Sciatic nerve (tissue), 2 donors: Measurements from ENCODE around the gene CLSTN2. TPM values are rescaled to one million over a fixed set of nuclear protein-coding genes. Genes with fewer than 3 reads are reported as not detected.

Experiments used
- ATAC-seq: fragments of 200-7000 bp; cut with Tn5 transposase; one replicate; pipeline ENCODE4 v1.9.1; 2020; ENCODE audit warnings: mild to moderate bottlenecking, moderate library complexity
- DNase-seq: peaks from one replicate; pipeline ENCODE4 v3.0.0-alpha.2; 2020; ENCODE audit warnings: low spot score
- intact Hi-C: fragments of 100-400 bp; cut with DNase I; formaldehyde crosslinking; loops from one replicate; pipeline ENCODE4 v1.14.2; 2022
- total RNA-seq: library from RNA; stranded (reverse); fragmentation: NEBNext Ultra II Directional; extraction: Animal tissue kit (Norgen Biotek cat#: 25700); gene quantifications from one replicate; pipeline ENCODE4 v1.2.1, GENCODE V29; 2021
- donor health status: DM: no; HTN: no; CAD: no.
- donor health status: DM: no; HTN: no; CAD: no.

CLSTN2 gene
- total RNA-seq, 1 donor from 2014 or later: 5.1 TPM

DNA sequence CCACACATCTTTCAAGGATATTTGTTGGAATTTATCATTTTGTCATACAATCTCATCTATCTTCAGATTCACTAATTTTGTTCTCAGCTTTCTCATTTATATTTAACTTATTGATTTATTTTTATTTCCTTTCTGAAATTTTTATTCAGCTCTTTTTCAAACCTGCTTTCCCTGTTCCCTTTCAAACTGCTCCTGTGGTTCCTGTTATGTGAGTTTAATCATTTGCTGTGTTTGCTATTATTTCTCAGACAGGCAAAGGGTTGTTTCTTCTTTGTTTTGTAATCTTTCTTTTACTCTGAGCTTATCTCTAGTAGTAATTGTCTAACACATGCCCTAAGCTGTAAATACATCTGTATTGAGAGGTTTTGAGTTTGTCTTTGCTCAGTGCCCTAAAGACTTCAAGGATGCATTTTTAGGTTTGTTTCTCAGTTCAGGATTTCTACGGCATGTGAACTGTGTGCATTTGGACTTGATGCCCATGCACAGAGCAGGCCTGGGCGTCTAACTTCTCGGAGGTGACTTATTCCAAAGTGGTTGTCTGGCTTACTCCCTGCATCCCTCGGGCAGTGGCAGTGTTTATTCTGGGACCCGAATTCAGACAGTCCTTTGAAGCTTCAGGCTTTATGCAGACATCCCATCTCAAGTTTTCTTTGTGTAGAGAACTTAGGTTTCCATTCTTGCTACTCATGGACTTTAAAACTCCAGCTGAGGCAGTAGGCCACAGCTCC lies 587.8 kb downstream of the CLSTN2 start:
- ATAC-seq: no peak
- intact Hi-C loops: no loop called here
- no peak for DNase-seq

DNA sequence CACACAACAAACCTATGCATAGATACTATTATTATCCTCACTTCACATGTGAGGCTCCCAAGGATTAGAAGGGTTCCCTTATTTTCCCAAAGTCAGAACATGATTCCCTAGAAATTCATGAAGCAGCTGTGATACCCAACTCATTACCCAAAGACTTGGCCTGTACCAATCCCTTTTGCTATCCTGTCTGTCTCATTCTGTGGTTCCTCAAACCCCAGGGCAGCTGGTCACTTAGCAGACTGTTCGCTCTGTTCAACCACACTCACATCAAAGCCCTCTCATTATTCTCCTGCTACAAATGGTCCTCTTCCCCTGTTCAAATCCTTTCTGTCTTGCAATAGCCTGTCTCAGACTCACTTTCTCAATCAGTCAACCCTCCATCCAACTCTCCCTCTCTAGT lies 588.6 kb downstream of the CLSTN2 start:
- ATAC-seq: no peak
- intact Hi-C loops: no loop called here
- DNase-seq: no peak

DNA sequence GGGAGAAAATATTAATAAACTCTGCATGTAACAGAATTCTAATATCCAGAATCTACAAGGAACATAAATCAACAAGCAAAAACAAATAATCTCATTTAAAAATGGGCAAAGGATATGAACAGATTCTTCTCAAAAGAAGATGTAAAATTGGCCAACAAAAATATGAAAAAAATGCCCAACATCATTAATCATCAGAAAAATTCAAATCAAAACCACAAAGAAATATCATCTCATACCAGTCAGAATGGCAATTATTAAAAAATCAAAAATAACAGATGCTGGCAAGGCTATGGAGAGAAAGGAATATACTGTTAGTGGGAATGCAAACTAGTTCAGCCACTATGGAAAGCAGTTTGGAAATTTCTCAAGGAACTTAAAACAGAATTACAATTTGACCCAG lies 592.2 kb downstream of the CLSTN2 start:
- no peak for ATAC-seq
- intact Hi-C loops: no loop called here
- no peak for DNase-seq

DNA sequence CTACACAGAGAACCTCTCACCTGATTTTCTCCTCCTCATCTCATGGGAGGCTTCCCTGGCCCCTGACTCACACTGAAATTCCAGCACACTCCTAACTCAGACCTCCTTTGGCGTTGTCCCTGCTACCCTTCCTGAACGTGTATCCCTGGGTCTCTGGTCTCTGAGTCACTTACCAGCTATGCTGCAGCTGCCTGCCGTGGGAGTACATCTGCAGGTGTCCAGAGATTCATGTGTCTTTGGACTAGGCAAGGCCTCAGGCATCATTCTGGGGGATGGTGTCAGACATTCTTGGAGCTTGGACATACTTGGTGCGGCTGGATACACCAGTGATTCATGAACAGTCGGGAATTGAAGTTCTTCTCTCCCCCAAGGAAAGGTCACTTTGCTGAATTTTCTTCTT lies 594.1 kb downstream of the CLSTN2 start:
- no peak for DNase-seq
- ATAC-seq: peak; percentile 24
- intact Hi-C loops: no loop called here

DNA sequence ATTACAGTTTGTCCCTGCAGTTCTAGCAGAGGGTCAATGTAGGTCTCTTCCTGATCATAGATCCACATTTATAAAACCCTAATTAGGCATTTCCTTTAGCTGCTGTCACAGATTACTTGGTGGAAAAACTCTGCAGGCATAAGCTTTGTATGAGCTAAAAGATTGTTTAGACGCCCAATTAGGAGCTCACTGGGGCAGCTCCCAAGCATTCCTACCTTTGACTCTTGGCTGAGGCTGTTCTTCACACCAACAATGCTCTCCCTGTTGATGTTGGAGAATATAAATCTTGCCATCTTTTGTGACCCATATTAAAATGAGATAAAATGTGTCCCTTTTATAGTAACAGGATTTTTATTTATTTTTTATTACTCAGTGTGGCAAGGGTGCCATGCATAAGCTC lies 594.6 kb downstream of the CLSTN2 start:
- DNase-seq (no peak), ATAC-seq (no peak)
- intact Hi-C loops: no loop called here

DNA sequence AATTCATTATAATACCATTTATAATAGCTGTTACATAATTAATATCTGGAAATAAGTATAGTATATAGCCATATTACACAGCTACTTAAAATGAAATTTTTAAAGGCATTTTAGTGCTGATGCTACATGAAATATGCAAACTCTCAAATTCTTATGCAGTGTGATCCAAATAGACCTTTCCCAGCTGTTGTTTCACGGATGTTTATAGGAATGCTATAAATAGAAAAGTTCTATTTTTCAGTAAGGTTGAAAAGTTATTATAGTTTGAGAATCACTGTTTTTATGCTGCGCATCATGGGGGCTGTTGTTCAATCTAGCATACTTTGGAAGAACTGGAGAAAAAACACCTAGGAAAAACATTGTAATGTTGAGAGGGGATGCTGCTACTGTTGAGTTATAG lies 595.1 kb downstream of the CLSTN2 start:
- no peak for ATAC-seq
- no peak for DNase-seq
- intact Hi-C loops: no loop called here

DNA sequence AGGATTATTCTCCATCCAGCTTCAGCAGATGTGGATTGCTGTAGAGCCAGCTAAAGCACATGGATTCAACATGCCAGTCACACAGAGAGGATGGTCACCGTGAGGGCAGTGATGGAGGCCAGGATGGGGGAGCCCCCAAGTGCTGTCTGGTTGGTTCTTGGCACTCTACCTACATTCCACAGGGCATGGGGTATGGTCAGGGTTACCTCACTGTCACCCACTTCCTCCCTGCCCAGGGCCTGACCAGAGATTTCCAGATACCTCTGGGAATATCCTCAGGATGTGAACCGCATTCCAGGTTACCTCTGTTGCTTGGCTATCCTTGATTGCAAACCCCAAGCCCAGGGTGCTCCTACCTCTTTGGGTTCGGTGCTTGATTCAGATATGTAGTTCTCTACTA lies 595.6 kb downstream of the CLSTN2 start:
- intact Hi-C loops: no loop called here
- DNase-seq: no peak
- no peak for ATAC-seq

DNA sequence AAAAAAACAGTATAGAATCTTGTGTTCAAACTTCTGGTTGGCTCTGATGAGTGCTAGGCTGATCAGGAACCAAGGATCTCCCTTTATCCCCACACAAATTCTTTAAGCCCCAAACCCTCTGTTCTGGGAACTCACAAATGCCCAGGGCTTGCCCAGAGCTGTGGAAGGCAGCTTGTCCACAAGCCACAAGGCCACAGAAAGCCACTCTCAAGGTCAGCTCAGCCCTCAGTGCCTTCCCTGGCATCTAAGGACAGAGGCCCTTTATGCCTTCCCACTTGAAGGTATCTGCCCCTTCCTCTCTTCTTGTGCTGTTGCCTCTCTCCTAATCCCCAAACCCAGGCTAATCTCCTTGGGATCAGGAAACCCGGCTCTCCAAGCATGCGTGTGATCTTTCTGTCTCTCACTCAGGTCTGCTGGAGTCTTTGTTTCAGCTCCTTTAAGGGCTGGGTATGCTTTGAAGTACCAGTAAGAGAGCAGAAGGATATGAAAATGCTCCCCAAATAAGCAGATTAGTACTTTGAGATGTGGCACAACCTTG lies 597.9 kb downstream of the CLSTN2 start:
- ATAC-seq (no peak), DNase-seq (no peak)
- intact Hi-C loops: no loop called here

DNA sequence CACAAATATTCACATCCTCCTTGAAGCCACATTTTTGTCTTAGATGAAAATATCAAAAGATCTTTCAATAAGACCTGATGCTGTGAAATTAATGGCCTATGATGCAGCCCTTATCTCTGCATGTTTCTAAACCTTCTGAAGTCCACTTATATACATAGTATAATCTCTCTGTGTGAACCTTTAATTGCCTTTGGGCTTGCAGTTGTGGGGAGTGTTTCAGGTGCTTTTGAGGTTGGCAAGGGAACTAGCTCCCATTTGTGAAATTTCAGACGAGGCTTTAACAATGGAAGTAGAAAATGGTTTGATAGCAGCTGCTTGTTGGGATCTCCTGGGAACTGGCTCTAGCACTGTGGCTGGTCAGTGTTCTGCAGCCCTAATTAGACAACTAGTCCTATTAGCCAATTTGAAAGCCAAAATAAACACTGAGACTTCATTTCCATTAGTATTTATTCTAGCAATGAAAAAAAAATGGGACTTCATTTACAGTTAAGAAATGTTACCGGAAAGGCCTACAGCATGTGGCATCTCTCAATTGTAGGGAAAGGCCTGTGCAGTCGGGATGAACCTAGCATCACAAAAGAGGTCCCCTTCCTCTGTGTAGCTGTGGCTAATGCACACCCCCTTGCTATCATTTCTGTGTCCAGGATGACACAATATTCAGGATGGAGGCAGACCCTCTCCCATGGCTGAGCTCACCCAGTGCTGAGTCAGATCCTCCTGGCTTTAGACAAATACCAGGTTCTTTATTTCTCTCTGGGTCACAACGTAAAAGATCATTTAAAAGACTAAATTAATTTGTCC lies 602.1 kb downstream of the CLSTN2 start:
- DNase-seq: no peak
- intact Hi-C loops: no loop called here
- peak; percentile 49 for ATAC-seq

DNA sequence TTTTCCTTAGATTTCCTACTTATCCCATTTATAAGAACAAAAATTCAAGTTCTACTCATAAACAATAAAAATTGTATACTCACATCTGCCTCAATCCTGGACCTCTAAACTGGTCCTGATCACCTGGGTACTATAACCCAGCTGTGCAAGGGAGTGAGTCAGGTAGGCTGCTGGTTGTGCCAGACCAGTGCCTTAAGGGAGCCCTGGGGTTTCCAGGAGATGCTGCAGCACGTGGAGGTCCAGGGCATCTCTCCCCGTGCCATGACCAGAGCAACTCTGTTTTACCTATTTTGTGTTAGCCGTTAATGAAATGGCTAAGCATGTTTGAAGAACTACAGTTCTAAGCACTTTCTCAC lies 602.7 kb downstream of the CLSTN2 start:
- ATAC-seq: no peak

DNA sequence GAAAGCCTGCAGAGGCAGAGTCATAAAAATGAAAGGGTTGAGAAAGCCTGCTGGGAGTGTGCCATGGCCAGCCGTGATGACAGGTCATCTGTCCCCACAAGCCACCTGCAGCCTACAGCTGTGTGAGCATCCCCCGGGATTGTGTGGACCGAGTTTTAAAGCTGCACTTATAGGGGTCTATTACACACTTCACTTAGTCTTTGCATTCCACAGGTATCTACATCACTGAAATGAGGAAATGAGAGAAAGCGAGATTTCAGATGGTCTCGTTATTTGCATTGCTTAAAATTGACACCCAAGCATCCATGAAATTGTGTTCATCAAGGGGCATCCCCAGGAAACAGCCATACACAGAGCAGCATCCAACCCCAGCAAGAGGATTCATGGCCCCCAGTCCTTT lies 605.3 kb downstream of the CLSTN2 start:
- ATAC-seq: no peak
- intact Hi-C loops: no loop called here
- DNase-seq: no peak

More for the DNA sequence above, 602.7 kb downstream of the CLSTN2 start:
- no peak for DNase-seq
- intact Hi-C loops: no loop called here

DNA sequence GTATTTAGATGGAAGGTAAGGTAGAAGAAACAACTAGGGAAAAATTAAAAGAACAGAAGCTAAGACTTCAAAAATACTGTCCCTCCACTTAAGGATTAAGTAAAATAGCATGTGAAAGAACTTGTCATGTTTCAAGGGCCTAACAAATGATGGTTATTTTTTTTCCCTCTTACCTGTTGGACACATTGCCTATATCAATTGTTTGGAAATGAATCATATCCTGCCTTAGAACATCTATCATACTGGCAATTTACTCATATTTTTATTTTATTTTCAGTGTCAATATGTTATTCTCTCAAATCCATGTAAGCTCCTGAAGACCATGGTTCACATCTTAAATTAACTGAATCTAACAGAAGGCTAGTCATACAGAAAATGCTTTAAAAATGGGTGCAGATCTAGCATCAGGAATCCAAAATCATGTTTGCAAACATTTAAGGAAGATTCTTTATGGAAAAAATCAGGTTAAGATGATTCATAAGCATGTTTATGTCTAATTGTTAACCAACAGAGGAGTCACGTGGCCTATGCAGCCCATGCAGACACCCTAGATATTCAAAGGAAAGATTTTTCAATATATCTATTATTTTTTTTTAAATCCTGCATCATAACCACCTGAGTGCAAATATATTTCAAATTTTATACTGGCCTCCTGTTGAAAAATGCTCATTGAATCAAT lies 607.1 kb downstream of the CLSTN2 start:
- ATAC-seq (no peak), DNase-seq (no peak)
- intact Hi-C loops: no loop called here

DNA sequence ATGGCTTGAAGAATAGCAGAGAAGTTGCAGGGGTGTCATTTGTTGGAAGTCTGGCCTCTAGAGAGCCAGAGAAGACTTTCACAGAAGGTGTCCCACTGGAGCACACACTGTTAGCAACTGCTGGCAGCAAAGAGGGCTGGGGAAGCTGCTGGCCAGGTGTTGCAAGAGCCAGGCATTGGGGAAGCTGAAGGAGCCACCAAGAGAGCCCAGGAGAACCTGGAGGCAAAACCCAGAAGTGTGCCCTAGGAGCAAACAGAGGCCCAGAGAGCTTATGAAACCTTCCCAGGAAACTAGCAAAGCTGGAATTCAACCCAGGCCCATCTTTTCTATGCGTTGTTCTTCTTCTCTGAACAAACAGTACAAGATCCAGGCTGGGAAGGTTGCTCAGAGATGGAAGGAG lies 610.2 kb downstream of the CLSTN2 start:
- ATAC-seq (peak; percentile 56), DNase-seq (no peak)
- intact Hi-C loops: no loop called here

DNA sequence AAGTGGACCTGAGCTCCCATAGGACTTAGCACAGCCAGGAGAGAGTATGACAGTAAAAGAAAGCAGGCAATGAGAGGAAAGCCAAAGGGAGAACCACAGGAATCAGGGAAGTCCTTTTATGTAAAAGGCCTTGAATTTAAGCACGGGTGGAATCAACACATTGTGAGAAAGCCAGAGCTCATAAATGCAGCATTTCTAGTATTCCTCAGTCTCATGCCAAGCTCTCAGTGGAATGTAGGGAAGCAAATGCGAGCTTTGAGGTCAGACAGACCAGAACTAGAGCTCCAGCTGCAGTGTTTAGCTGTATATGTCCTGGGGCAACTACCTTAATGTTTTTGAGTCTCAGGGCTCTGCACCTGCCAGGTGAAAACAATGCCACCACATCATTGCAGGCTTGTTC lies 610.8 kb downstream of the CLSTN2 start:
- ATAC-seq (peak; percentile 65), DNase-seq (no peak)
- intact Hi-C loops: no loop called here

DNA sequence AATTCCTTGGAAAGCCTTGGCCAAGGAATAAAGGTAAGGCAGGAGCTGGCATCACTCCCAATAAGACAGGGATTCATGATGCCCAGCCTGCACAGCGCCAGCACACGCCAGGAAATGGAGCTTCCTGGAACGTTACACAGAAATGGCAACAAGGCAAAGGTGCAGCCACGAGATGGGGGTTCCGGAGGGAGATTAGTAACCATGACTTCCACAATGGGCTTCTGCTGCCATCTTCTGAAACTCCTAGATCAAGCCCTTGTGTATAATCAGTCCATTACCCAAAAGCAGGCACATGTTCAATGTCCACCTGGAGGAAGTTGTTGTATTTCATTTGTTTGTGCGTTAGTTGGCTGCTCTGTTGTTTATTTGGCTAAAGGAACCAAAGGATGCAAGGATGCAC lies 611.7 kb downstream of the CLSTN2 start:
- intact Hi-C loops: no loop called here
- DNase-seq (no peak), ATAC-seq (no peak)

DNA sequence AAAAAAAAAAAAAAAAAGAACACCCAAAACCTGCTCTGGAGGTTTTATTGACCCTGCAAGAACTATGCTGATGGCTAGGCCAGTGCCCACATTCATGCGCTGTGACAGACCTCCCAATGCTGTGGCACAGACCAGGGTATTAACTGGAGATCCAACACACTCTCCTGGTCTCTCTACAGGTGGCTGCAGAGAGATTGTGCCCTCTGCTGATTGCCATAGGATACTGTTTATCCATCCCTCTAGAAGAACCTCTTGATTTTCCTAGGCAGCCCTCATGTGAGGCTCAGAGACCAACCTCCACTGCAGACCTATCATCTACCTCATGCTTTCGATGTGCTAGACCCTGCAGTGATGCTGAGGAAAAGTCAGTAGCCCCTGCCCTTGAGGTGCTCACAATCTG lies 617.4 kb downstream of the CLSTN2 start:
- ATAC-seq: no peak
- intact Hi-C loops: no loop called here
- no peak for DNase-seq

DNA sequence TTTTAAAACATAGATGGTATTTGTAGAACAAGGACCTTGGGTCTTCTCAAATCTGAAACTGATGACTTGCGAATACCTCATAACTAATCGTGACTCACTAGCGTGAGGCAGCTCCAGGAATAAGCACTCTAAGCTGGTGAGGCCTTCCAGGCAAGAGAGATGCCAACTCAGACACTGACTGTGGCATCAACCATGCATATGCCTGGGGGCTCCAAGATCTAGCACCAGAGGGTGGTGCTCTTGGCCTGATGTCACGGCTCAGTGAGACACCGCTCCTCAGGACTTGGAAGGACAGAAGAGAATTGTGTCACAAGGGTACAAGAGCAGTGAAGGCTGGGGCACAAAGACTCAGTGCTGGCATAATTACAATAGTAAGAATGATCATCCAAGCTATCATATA lies 617.9 kb downstream of the CLSTN2 start:
- intact Hi-C loops: no loop called here
- ATAC-seq: no peak

DNA sequence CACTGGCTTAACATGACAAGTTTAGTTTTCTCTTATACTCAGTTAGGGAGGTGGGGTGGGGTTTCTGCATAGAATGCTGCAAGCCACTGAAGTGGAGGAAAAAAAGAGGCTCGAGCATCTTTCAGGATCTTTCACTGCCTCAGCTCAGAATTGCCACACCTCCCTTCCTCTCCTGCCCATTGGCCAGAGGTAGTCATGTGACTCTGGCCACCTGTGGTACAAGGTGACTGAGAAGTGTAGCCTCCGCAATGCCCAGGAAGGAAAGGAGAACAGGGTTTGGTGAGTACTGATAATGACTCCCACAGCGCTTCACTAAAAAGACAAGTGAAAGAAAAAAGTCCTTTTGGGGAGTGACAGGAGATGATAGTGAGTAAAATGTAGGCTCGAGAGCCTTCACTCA lies 618.6 kb downstream of the CLSTN2 start:
- DNase-seq: no peak
- intact Hi-C loops: no loop called here
- no peak for ATAC-seq

More for the DNA sequence above, 617.9 kb downstream of the CLSTN2 start:
- DNase-seq: no peak

DNA sequence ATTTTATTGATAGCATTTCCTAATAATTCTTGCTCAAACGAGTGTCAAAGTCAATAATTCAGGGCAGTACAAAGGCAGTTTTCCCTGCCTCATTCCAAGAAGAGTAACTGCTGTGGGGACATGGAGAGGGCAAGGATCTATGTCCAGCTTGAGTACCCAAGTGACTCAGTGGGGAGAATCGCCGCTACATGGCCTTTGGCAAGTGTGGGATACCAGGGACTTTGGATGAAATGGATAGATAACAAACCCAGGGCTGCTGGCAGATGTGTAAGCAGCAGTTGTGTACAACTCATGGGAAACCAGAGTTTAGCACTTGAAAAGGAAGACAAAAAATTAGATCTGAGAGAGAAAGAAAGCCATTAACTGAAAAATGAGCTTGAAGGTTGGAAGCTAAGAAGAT lies 620.7 kb downstream of the CLSTN2 start:
- ATAC-seq: no peak
- no peak for DNase-seq
- intact Hi-C loops: no loop called here

DNA sequence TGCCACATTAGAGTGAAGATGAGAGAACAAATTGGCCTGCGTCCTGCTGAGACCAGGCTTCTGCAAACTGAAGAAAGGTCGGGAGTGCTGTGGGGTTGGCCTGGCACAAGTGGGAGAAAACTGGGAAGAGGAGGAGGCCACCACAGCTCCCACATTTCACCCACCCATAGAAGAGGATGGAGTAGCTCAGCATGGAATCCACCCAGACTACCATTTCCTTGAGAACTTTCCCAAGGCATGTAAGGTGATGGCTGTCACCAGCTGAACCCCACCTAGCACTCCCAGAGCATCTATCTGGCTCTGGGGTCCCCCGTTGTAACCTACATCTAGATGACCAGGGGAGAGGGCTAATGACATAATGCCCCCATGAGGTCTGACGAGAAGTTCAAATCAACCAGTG lies 622.5 kb downstream of the CLSTN2 start:
- ATAC-seq: no peak
- no peak for DNase-seq
- intact Hi-C loops: no loop called here
